K562 (cell line): ENCODE measurements around the gene CCDC87. TPM values are rescaled to one million over a fixed set of nuclear protein-coding genes. Genes with fewer than 3 reads are reported as not detected.

ENCODE experiments used
- BRD4 ChIP-seq: fragments of 200-600 bp; sonication (generic); IDR thresholded peaks from 2 replicates; pipeline ENCODE4 v1.6.1; 2017; ENCODE audit warnings: inconsistent platforms
- ELF1 ChIP-seq: fragments of 200-800 bp; sonication (Bioruptor generic); IDR thresholded peaks from 2 replicates; pipeline ENCODE4 v1.6.1; 2016; ENCODE audit warnings: missing genetic modification characterization, missing compliant biosample characterization
- FOXJ3 ChIP-seq: sonication (generic); formaldehyde crosslinking; IDR thresholded peaks from 2 replicates; pipeline ENCODE4 v1.4.0; 2020; ENCODE audit warnings: mild to moderate bottlenecking, missing genetic modification reagents
- MAFF ChIP-seq: IDR thresholded peaks from 2 replicates; pipeline ENCODE4 v1.6.1; 2012; ENCODE audit warnings: low read length, improper control_type of control experiment
- MAZ ChIP-seq, 2 experiments: fragments of 450-650 bp in 1 of 2; sonication (generic) in 1 of 2; formaldehyde crosslinking; IDR thresholded peaks in 1 of 2; conservative IDR thresholded peaks in 1 of 2; 2 replicates each; pipeline versions ENCODE4 v1.4.0 to v1.5.0; 2020; ENCODE audit warnings: mild to moderate bottlenecking in 1 of 2, missing genetic modification reagents in 1 of 2
- OTX1 ChIP-seq: fragments of 450-650 bp; formaldehyde crosslinking; IDR thresholded peaks from 2 replicates; pipeline ENCODE4 v1.4.0; 2022; ENCODE audit warnings: mild to moderate bottlenecking
- PCBP1 ChIP-seq: fragments of 200-400 bp; formaldehyde crosslinking; IDR thresholded peaks from 2 replicates; pipeline ENCODE4 v1.6.1; 2018; ENCODE audit warnings: mild to moderate bottlenecking, low read depth, low read length; ENCODE audit not compliant: poor library complexity, severe bottlenecking
- PTTG1 ChIP-seq: fragments of 450-650 bp; IDR thresholded peaks from 2 replicates; pipeline ENCODE4 v1.6.1; 2016; ENCODE audit warnings: low read depth, mild to moderate bottlenecking, missing genetic modification characterization, missing compliant biosample characterization
- RBBP5 ChIP-seq: fragments of 200-600 bp; sonication (generic); IDR thresholded peaks from 2 replicates; pipeline ENCODE4 v1.6.1; 2012; ENCODE audit warnings: borderline replicate concordance, mild to moderate bottlenecking, low read length, control low read depth, inconsistent platforms; ENCODE audit not compliant: insufficient read depth, poor library complexity, severe bottlenecking
- RFX5 ChIP-seq: IDR thresholded peaks from 2 replicates; pipeline ENCODE4 v1.6.1; 2011; ENCODE audit warnings: low read depth, mild to moderate bottlenecking, improper control_type of control experiment, low read length
- RFX7 ChIP-seq: fragments of 250-450 bp; sonication (Bioruptor Pico); IDR thresholded peaks from 2 replicates; pipeline ENCODE4 v1.5.1; 2021; ENCODE audit warnings: mild to moderate bottlenecking
- TRIM24 ChIP-seq, 2 experiments: fragments of 450-650 bp; IDR thresholded peaks; 2 replicates each; pipeline ENCODE4 v1.6.1; 2016
- ZBTB17 ChIP-seq: fragments of 450-650 bp; formaldehyde crosslinking; IDR thresholded peaks from 2 replicates; pipeline ENCODE4 v1.4.0; 2020; ENCODE audit warnings: mild to moderate bottlenecking
- ZNF124 ChIP-seq: sonication (generic); formaldehyde crosslinking; IDR thresholded peaks from 2 replicates; pipeline ENCODE4 v1.8.1; 2022; ENCODE audit warnings: missing genetic modification reagents
- ZNF165 ChIP-seq: fragments of 250-450 bp; sonication (Bioruptor Pico); IDR thresholded peaks from 2 replicates; pipeline ENCODE4 v1.4.0; 2020; ENCODE audit warnings: borderline replicate concordance
- ZNF239 ChIP-seq: fragments of 250-450 bp; sonication (Bioruptor Pico); IDR thresholded peaks from 2 replicates; pipeline ENCODE4 v1.4.0; 2020; ENCODE audit warnings: mild to moderate bottlenecking
- ZNF507 ChIP-seq: conservative IDR thresholded peaks from 2 replicates; pipeline ENCODE4 v1.6.1; 2017; ENCODE audit warnings: missing genetic modification characterization, missing compliant biosample characterization
- ZNF586 ChIP-seq: fragments of 450-650 bp; formaldehyde crosslinking; conservative IDR thresholded peaks from 2 replicates; pipeline ENCODE4 v1.4.0; 2020; ENCODE audit warnings: mild to moderate bottlenecking, moderate library complexity
- ZZZ3 ChIP-seq: fragments of 450-650 bp; IDR thresholded peaks from 2 replicates; pipeline ENCODE4 v1.6.1; 2016; ENCODE audit warnings: antibody characterized with exemption, mild to moderate bottlenecking, moderate library complexity
- polyA plus RNA-seq, 8 experiments: library from polyadenylated mRNA; depleted of rRNA in 4 of 8; stranded (reverse) in 5 of 8; unstranded in 3 of 8; fragments of >200 nt; fragmentation: Nextera tagmentation in 2 of 8; fragmentation: Illumina TruSeq in 1 of 8; extraction: Ambion mirVana in 2 of 8; extraction: Trizol in 1 of 8; gene quantifications; 2 replicates each; pipeline versions ENCODE4 v1.2.1 to v1.2.3, GENCODE V29; 2011 to 2014; ENCODE audit warnings: inconsistent platforms in 1 of 8, missing spikeins in 1 of 8
- total RNA-seq, 7 experiments: library from RNA; depleted of rRNA in 6 of 7; stranded (reverse); fragments of >200 nt in 6 of 7; fragmentation: Illumina TruSeq in 2 of 7; extraction: Trizol in 2 of 7; gene quantifications; 2 replicates each; pipeline versions ENCODE4 v1.2.1 to v1.2.3, GENCODE V29; 2011 to 2021; ENCODE audit warnings: low replicate concordance in 1 of 7
- TF ChIP-seq, protein P1 (sequence below): sonication (generic); formaldehyde crosslinking; IDR thresholded peaks from 2 replicates; pipeline ENCODE4 v1.9.0; 2022; ENCODE audit warnings: mild to moderate bottlenecking, missing genetic modification reagents
- TF ChIP-seq, protein P2 (sequence below): fragments of 450-650 bp; IDR thresholded peaks from 2 replicates; pipeline ENCODE4 v1.6.1; 2016; ENCODE audit warnings: borderline replicate concordance
- TF ChIP-seq, protein P3 (sequence below): sonication (generic); formaldehyde crosslinking; IDR thresholded peaks from 2 replicates; pipeline ENCODE4 v1.8.0; 2022; ENCODE audit warnings: missing genetic modification reagents, mild to moderate bottlenecking, moderate library complexity, borderline replicate concordance
- TF ChIP-seq, protein P4 (sequence below): fragments of 250-450 bp; sonication (Bioruptor Pico); IDR thresholded peaks from 2 replicates; pipeline ENCODE4 v1.8.0; 2022; ENCODE audit warnings: inconsistent platforms, mild to moderate bottlenecking, moderate library complexity, borderline replicate concordance

The CCDC87 gene
- total and polyA plus RNA-seq, 9 of the 15 experiments (the other 6 are each of a cell fraction or from before 2014, with no cell fraction given): 0.03 to 0.44 (median 0.15) TPM; not detected in 1

DNA sequence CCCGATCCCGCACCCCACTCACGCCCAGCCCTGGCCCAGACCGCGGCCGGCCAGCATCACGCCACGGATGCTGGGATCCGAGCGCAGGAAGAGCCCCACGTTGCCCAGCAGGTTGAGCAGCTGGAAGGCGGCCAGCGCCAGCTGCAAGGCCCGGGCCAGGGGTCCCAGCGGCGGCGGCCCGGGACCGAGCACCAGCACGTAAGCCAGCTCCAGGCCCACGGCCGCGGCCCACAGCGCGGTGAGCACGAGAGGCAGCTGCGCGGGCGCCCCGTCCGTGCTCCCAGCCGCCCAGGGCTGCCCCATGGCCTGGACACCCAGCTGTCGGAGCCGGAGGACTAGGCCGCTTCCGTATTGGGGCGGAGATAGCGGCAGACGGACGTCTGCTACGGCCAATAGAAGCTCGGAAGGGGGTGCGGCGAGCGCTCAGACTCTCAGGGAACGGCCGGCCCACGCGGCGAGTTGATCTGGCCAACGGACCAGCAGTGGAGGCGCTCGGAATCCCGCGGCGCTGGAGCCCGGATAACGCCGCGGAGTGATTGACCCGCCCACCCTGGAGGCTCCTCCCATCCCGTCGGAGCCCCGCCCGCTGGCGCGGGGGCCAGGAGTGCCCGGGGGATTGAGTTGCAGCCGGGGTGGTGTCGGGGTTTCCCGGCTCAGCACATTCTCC, 47.0 kb downstream of the CCDC87 start, which contains the start of gene ZDHHC24 (continued):
- TF ChIP-seq ZBTB17 (CRISPR knock-in tag) (no peak), RFX7 (CRISPR knock-in tag) (no peak), TRIM24 (IDR thresholded peaks at IDR 0.05) (no peak), FOXJ3 (no peak), ZNF165 (CRISPR knock-in tag) (no peak), MAZ (CRISPR knock-in tag; conservative IDR thresholded peaks at IDR 0.05 in 1 of 2, IDR thresholded peaks at IDR 0.05 in 1 of 2) (peak; percentile 73 to 88), MAFF (no peak), ELF1 (tag) (peak; percentile 97), RFX5 (no peak), RBBP5 (peak; percentile 71), ZNF507 (tag) (no peak), OTX1 (no peak), ZNF239 (CRISPR knock-in tag) (no peak), ZZZ3 (no peak), ZNF586 (CRISPR knock-in tag) (no peak), BRD4 (no peak), PCBP1 (peak; percentile 76), PTTG1 (tag) (no peak), ZNF124 (CRISPR knock-in tag) (no peak)
- TF ChIP-seq, protein P1, sequence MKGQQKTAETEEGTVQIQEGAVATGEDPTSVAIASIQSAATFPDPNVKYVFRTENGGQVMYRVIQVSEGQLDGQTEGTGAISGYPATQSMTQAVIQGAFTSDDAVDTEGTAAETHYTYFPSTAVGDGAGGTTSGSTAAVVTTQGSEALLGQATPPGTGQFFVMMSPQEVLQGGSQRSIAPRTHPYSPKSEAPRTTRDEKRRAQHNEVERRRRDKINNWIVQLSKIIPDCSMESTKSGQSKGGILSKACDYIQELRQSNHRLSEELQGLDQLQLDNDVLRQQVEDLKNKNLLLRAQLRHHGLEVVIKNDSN (CRISPR knock-in tag): no peak
- TF ChIP-seq, protein P2, sequence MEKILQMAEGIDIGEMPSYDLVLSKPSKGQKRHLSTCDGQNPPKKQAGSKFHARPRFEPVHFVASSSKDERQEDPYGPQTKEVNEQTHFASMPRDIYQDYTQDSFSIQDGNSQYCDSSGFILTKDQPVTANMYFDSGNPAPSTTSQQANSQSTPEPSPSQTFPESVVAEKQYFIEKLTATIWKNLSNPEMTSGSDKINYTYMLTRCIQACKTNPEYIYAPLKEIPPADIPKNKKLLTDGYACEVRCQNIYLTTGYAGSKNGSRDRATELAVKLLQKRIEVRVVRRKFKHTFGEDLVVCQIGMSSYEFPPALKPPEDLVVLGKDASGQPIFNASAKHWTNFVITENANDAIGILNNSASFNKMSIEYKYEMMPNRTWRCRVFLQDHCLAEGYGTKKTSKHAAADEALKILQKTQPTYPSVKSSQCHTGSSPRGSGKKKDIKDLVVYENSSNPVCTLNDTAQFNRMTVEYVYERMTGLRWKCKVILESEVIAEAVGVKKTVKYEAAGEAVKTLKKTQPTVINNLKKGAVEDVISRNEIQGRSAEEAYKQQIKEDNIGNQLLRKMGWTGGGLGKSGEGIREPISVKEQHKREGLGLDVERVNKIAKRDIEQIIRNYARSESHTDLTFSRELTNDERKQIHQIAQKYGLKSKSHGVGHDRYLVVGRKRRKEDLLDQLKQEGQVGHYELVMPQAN: no peak
- TF ChIP-seq, protein P3, sequence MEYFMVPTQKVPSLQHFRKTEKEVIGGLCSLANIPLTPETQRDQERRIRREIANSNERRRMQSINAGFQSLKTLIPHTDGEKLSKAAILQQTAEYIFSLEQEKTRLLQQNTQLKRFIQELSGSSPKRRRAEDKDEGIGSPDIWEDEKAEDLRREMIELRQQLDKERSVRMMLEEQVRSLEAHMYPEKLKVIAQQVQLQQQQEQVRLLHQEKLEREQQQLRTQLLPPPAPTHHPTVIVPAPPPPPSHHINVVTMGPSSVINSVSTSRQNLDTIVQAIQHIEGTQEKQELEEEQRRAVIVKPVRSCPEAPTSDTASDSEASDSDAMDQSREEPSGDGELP (CRISPR knock-in tag): peak; percentile 97
- TF ChIP-seq, protein P4, sequence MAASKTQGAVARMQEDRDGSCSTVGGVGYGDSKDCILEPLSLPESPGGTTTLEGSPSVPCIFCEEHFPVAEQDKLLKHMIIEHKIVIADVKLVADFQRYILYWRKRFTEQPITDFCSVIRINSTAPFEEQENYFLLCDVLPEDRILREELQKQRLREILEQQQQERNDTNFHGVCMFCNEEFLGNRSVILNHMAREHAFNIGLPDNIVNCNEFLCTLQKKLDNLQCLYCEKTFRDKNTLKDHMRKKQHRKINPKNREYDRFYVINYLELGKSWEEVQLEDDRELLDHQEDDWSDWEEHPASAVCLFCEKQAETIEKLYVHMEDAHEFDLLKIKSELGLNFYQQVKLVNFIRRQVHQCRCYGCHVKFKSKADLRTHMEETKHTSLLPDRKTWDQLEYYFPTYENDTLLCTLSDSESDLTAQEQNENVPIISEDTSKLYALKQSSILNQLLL: no peak
